ENCODE measurements around the gene MAT2B. TPM values are rescaled to one million over a fixed set of nuclear protein-coding genes. Genes with fewer than 3 reads are reported as not detected.

Gene MAT2B
- total RNA-seq, 2 experiments from 2014 or later, result 89.0 to 103 TPM

GRCh38 chr5:163551156-163551555 lies 45.7 kb downstream of the MAT2B start:
- POLR2A ChIA-PET, result no interaction called here
- H3K4me1 Mint-ChIP-seq, result no peaks in the 10 kb centered on the region
- no peak overlapping the region for H3K27ac Mint-ChIP-seq
- CTCF ChIA-PET, result interaction anchor here (2.0 kb wide), 1 partner anchor 14 kb away, joined by 8 read pairs; no protein-coding TSS in a partner anchor
- intact Hi-C loops (cut with DNase I, micrococcal nuclease), result no loop called here
- no peaks in the 10 kb centered on the region for H3K36me3 Mint-ChIP-seq (ENCODE audit: low read depth)
- ATAC-seq (no peak), DNase-seq (no peak)
- no peak overlapping the region for H3K4me3 Mint-ChIP-seq
- H3K27me3 Mint-ChIP-seq, result peaks cover 5% of the 10 kb centered on the region
- no peaks in the 10 kb centered on the region for H3K9me3 Mint-ChIP-seq (ENCODE audit: low read depth)

GRCh38 chr5:163552536-163552935 lies 47.1 kb downstream of the MAT2B start:
- no peak overlapping the region for H3K27ac Mint-ChIP-seq
- intact Hi-C loops (cut with DNase I, micrococcal nuclease), result no loop called here
- H3K4me3 Mint-ChIP-seq, result no peak overlapping the region
- H3K4me1 Mint-ChIP-seq, result no peaks in the 10 kb centered on the region
- no peaks in the 10 kb centered on the region for H3K9me3 Mint-ChIP-seq (ENCODE audit: low read depth)
- POLR2A ChIA-PET, result interaction anchor here (0.6 to 0.7 kb wide), 2 partner anchors 8 to 115 kb away, joined by 3 to 8 read pairs; partner anchors contain the start of gene CCNG1
- H3K36me3 Mint-ChIP-seq (ENCODE audit: low read depth), result no peaks in the 10 kb centered on the region
- CTCF ChIA-PET, result interaction anchor here (1.0 to 2.0 kb wide), 3 partner anchors 9 to 13 kb away, joined by 3 to 8 read pairs (median 4); no protein-coding TSS in a partner anchor
- no peak for ATAC-seq
- DNase-seq, result no peak
- peaks cover 5% of the 10 kb centered on the region for H3K27me3 Mint-ChIP-seq

- Mint-ChIP-seq H3K4me1 (peaks cover 12% of the 10 kb centered on the region), H3K4me3 (no peak overlapping the region), H3K36me3 (ENCODE audit: low read depth) (no peaks in the 10 kb centered on the region), H3K27ac (no peak overlapping the region), H3K9me3 (ENCODE audit: low read depth) (no peaks in the 10 kb centered on the region), H3K27me3 (peaks cover 28% of the 10 kb centered on the region)
- no peak for DNase-seq
- no peak for ATAC-seq
- POLR2A ChIA-PET, result interaction anchor here (0.6 kb wide), 1 partner anchor 9 kb away, joined by 8 read pairs; no protein-coding TSS in a partner anchor
- CTCF ChIA-PET, result interaction anchor here (0.6 to 1.2 kb wide), 3 partner anchors 9 to 284 kb away, joined by 3 to 4 read pairs (median 3); no protein-coding TSS in a partner anchor
- intact Hi-C loops (cut with DNase I, micrococcal nuclease), result loop anchor here (5.0 to 10.0 kb wide), 3 partner anchors 133 to 1896 kb away; no protein-coding TSS in a partner anchor
Observed at GRCh38 chr5:163561339-163561738, 55.9 kb downstream of the MAT2B start.

- Mint-ChIP-seq H3K27ac (no peak overlapping the region), H3K4me1 (peaks cover 19% of the 10 kb centered on the region), H3K36me3 (ENCODE audit: low read depth) (no peaks in the 10 kb centered on the region), H3K9me3 (ENCODE audit: low read depth) (no peaks in the 10 kb centered on the region), H3K27me3 (peaks cover 34% of the 10 kb centered on the region), H3K4me3 (no peak overlapping the region)
- intact Hi-C loops (cut with DNase I, micrococcal nuclease), result loop anchor here (5.0 to 10.0 kb wide), 3 partner anchors 133 to 1895 kb away; no protein-coding TSS in a partner anchor
- ChIA-PET CTCF (interaction anchor here (0.9 to 1.2 kb wide), 2 partner anchors 29 to 284 kb away, joined by 4 read pairs; no protein-coding TSS in a partner anchor), POLR2A (no interaction called here)
- no peak for ATAC-seq
- DNase-seq, result no peak
Observed at GRCh38 chr5:163562071-163562470, 56.7 kb downstream of the MAT2B start.

- no peak overlapping the region for H3K4me3 Mint-ChIP-seq
- H3K4me1 Mint-ChIP-seq, result peaks cover 23% of the 10 kb centered on the region
- no peaks in the 10 kb centered on the region for H3K36me3 Mint-ChIP-seq (ENCODE audit: low read depth)
- H3K27me3 Mint-ChIP-seq, result peaks cover 44% of the 10 kb centered on the region
- DNase-seq, result no peak
- H3K9me3 Mint-ChIP-seq (ENCODE audit: low read depth), result no peaks in the 10 kb centered on the region
- ChIA-PET POLR2A (interaction anchor here (0.7 kb wide), 1 partner anchor 333 kb away, joined by 3 read pairs; no protein-coding TSS in a partner anchor), CTCF (interaction anchor here (0.6 to 1.2 kb wide), 7 partner anchors 10 to 1984 kb away, joined by 3 to 7 read pairs (median 4); no protein-coding TSS in a partner anchor)
- ATAC-seq, result no peak
- H3K27ac Mint-ChIP-seq, result no peak overlapping the region
- intact Hi-C loops (cut with DNase I, micrococcal nuclease), result loop anchor here (5.0 to 10.0 kb wide), 3 partner anchors 132 to 1894 kb away; no protein-coding TSS in a partner anchor
Observed at GRCh38 chr5:163563112-163563511, 57.7 kb downstream of the MAT2B start.

- POLR2A ChIA-PET, result no interaction called here
- Mint-ChIP-seq H3K36me3 (ENCODE audit: low read depth) (no peaks in the 10 kb centered on the region), H3K27me3 (peaks cover 50% of the 10 kb centered on the region), H3K27ac (no peak overlapping the region), H3K4me1 (peaks cover 23% of the 10 kb centered on the region), H3K9me3 (ENCODE audit: low read depth) (no peaks in the 10 kb centered on the region), H3K4me3 (no peak overlapping the region)
- ATAC-seq, result no peak
- DNase-seq, result no peak
- CTCF ChIA-PET, result interaction anchor here (0.6 to 2.9 kb wide), 11 partner anchors 10 to 1984 kb away, joined by 3 to 21 read pairs (median 4); no protein-coding TSS in a partner anchor
- intact Hi-C loops (cut with DNase I, micrococcal nuclease), result loop anchor here (1.0 to 10.0 kb wide), 5 partner anchors 131 to 1893 kb away; no protein-coding TSS in a partner anchor
Observed at GRCh38 chr5:163563880-163564279, 58.5 kb downstream of the MAT2B start.

- ChIA-PET CTCF (interaction anchor here (0.6 to 2.9 kb wide), 8 partner anchors 10 to 939 kb away, joined by 3 to 21 read pairs (median 4); no protein-coding TSS in a partner anchor), POLR2A (no interaction called here)
- peaks cover 23% of the 10 kb centered on the region for H3K4me1 Mint-ChIP-seq
- H3K27ac Mint-ChIP-seq, result no peak overlapping the region
- intact Hi-C loops (cut with DNase I, micrococcal nuclease), result loop anchor here (1.0 to 10.0 kb wide), 5 partner anchors 130 to 1893 kb away; no protein-coding TSS in a partner anchor
- DNase-seq (peak; percentile 77), ATAC-seq (no peak)
- H3K36me3 Mint-ChIP-seq (ENCODE audit: low read depth), result no peaks in the 10 kb centered on the region
- no peaks in the 10 kb centered on the region for H3K9me3 Mint-ChIP-seq (ENCODE audit: low read depth)
- peaks cover 52% of the 10 kb centered on the region for H3K27me3 Mint-ChIP-seq
- no peak overlapping the region for H3K4me3 Mint-ChIP-seq
Observed at GRCh38 chr5:163564321-163564938, 59.0 kb downstream of the MAT2B start.

GRCh38 chr5:163565492-163565891 lies 60.1 kb downstream of the MAT2B start:
- peak overlapping the region; percentile 23 for H3K27ac Mint-ChIP-seq
- H3K36me3 Mint-ChIP-seq (ENCODE audit: low read depth), result no peaks in the 10 kb centered on the region
- DNase-seq (no peak), ATAC-seq (peak; percentile 3)
- peaks cover 56% of the 10 kb centered on the region for H3K27me3 Mint-ChIP-seq
- peak overlapping the region; percentile 60 for H3K4me3 Mint-ChIP-seq
- POLR2A ChIA-PET, result no interaction called here
- CTCF ChIA-PET, result interaction anchor here (0.7 to 2.9 kb wide), 7 partner anchors 8 to 938 kb away, joined by 3 to 21 read pairs (median 3); no protein-coding TSS in a partner anchor
- peaks cover 23% of the 10 kb centered on the region for H3K4me1 Mint-ChIP-seq
- no peaks in the 10 kb centered on the region for H3K9me3 Mint-ChIP-seq (ENCODE audit: low read depth)
- intact Hi-C loops (cut with DNase I, micrococcal nuclease), result loop anchor here (5.0 to 10.0 kb wide), 2 partner anchors 129 to 1107 kb away; no protein-coding TSS in a partner anchor

GRCh38 chr5:163565931-163566608 lies 60.7 kb downstream of the MAT2B start:
- DNase-seq (peak; percentile 60), ATAC-seq (peak; percentile 90)
- no peak overlapping the region for H3K27ac Mint-ChIP-seq
- intact Hi-C loops (cut with DNase I, micrococcal nuclease), result loop anchor here (5.0 to 10.0 kb wide), 2 partner anchors 129 to 1106 kb away; no protein-coding TSS in a partner anchor
- H3K4me3 Mint-ChIP-seq, result peak overlapping the region; percentile 60
- H3K4me1 Mint-ChIP-seq, result peaks cover 23% of the 10 kb centered on the region
- H3K36me3 Mint-ChIP-seq (ENCODE audit: low read depth), result no peaks in the 10 kb centered on the region
- POLR2A ChIA-PET, result no interaction called here
- H3K27me3 Mint-ChIP-seq, result peaks cover 59% of the 10 kb centered on the region
- CTCF ChIA-PET, result interaction anchor here (0.7 to 2.9 kb wide), 6 partner anchors 14 to 937 kb away, joined by 3 to 21 read pairs (median 4); no protein-coding TSS in a partner anchor
- no peaks in the 10 kb centered on the region for H3K9me3 Mint-ChIP-seq (ENCODE audit: low read depth)

GRCh38 chr5:163566678-163567077 lies 61.3 kb downstream of the MAT2B start:
- Mint-ChIP-seq H3K36me3 (ENCODE audit: low read depth) (no peaks in the 10 kb centered on the region), H3K27ac (no peak overlapping the region), H3K4me1 (peaks cover 23% of the 10 kb centered on the region), H3K4me3 (no peak overlapping the region), H3K9me3 (ENCODE audit: low read depth) (no peaks in the 10 kb centered on the region), H3K27me3 (peaks cover 58% of the 10 kb centered on the region)
- DNase-seq (peak; percentile 8), ATAC-seq (no peak)
- ChIA-PET POLR2A (no interaction called here), CTCF (interaction anchor here (2.1 to 2.9 kb wide), 2 partner anchors 14 to 937 kb away, joined by 6 to 21 read pairs; no protein-coding TSS in a partner anchor)
- intact Hi-C loops (cut with DNase I, micrococcal nuclease), result loop anchor here (5.0 to 10.0 kb wide), 2 partner anchors 128 to 1106 kb away; no protein-coding TSS in a partner anchor

GRCh38 chr5:163567811-163568210 lies 62.4 kb downstream of the MAT2B start:
- intact Hi-C loops (cut with DNase I, micrococcal nuclease), result loop anchor here (5.0 to 10.0 kb wide), 2 partner anchors 127 to 1104 kb away; no protein-coding TSS in a partner anchor
- POLR2A ChIA-PET, result no interaction called here
- ATAC-seq, result no peak

More at GRCh38 chr5:163567811-163568210, 62.4 kb downstream of the MAT2B start:
- CTCF ChIA-PET, result interaction anchor here (2.1 kb wide), 1 partner anchor 13 kb away, joined by 6 read pairs; no protein-coding TSS in a partner anchor
- peaks cover 51% of the 10 kb centered on the region for H3K27me3 Mint-ChIP-seq
- H3K36me3 Mint-ChIP-seq (ENCODE audit: low read depth), result no peaks in the 10 kb centered on the region
- H3K27ac Mint-ChIP-seq, result no peak overlapping the region
- H3K4me1 Mint-ChIP-seq, result peaks cover 23% of the 10 kb centered on the region
- no peaks in the 10 kb centered on the region for H3K9me3 Mint-ChIP-seq (ENCODE audit: low read depth)
- no peak overlapping the region for H3K4me3 Mint-ChIP-seq
- DNase-seq, result no peak

All from activated CD4-positive, alpha-beta T cell treated with anti-CD3 and anti-CD28 coated beads for 36 hours (primary cell).